Peyer's patch (tissue), 4 donors: ENCODE measurements around the gene APOM.

Source experiments
- POLR2A ChIP-seq, 2 donors: fragments of 450-650 bp; IDR thresholded peaks; one replicate each; pipeline ENCODE4 v1.5.1; 2017; ENCODE audit warnings: antibody characterized with exemption in 2 of 2, mild to moderate bottlenecking in 2 of 2, moderate library complexity in 2 of 2
- TF ChIP-seq, protein P1 (sequence below), 6 experiments: fragments of 450-650 bp in 4 of 6; fragments of 200-600 bp in 2 of 6; sonication (generic) in 1 of 6; IDR thresholded peaks; one replicate each; pipeline ENCODE4 v1.5.1; 2017 to 2019; ENCODE audit warnings: antibody characterized with exemption in 6 of 6, mild to moderate bottlenecking in 3 of 6, moderate library complexity in 1 of 6

DNA sequence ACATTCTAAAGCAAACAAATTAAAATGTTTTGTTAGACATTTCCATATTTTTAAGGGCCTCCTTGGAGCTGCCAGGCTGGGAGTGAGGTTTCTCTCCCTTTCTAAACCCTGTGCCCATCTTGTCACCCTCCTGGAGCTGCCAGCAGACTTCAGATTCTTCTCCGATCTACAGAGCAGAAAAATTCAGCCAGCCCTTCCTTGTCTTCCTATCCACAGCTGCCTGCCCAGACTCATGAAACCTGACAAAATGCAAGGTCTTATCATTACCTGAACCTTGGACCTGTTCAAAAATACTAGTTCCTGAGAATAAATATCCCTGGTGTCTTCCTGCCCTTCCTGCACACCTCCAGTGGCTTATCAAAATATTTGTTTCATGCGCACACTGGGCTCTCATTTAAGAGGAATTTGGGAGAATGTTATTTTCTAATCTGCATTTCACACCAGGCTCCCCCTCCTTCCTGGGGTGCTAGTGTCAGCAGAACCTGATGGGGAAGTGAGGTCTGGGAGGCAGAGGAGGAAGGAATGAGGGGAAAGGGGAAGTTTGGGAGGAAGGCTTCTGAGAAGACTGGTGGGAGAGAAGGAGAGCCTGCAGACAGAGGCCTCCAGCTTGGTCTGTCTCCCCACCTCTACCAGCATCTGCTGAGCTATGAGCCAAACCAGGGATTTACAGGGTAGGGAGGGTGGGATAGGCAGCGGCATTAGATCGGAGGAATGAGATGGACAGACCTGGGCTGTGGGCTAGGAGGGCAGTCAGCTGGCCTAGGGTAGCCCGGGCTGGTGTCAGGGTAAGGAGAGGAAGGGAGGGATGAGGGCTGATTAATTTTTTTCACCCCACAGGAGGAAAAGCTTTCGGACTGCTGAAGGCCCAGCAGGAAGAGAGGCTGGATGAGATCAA lies 40.8 kb upstream of the APOM start, which contains the start of gene AIF1:
- TF ChIP-seq, protein P1, sequence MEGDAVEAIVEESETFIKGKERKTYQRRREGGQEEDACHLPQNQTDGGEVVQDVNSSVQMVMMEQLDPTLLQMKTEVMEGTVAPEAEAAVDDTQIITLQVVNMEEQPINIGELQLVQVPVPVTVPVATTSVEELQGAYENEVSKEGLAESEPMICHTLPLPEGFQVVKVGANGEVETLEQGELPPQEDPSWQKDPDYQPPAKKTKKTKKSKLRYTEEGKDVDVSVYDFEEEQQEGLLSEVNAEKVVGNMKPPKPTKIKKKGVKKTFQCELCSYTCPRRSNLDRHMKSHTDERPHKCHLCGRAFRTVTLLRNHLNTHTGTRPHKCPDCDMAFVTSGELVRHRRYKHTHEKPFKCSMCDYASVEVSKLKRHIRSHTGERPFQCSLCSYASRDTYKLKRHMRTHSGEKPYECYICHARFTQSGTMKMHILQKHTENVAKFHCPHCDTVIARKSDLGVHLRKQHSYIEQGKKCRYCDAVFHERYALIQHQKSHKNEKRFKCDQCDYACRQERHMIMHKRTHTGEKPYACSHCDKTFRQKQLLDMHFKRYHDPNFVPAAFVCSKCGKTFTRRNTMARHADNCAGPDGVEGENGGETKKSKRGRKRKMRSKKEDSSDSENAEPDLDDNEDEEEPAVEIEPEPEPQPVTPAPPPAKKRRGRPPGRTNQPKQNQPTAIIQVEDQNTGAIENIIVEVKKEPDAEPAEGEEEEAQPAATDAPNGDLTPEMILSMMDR (IDR thresholded peaks at IDR 0.05): no peak
- TF ChIP-seq POLR2A (IDR thresholded peaks at IDR 0.05): no peak
